COR-L47 (cell line): ENCODE results near the gene CTNNA1.
"Not testable (repeated sequence)": the region's sequence is repeated elsewhere in the genome, so short reads cannot be mapped to it uniquely, and the experiment has no call there.

ENCODE experiments used
- DNase-seq: peaks from one replicate; lab custom pipeline; 2025; lab: John Stamatoyannopoulos, UW

CTNNA1 gene

GRCh38 chr5:138724470-138725146, 28.6 kb upstream of the CTNNA1 start:
- no peak for DNase-seq

- peak; percentile 89 for DNase-seq
Observed at GRCh38 chr5:138725153-138725817, 27.9 kb upstream of the CTNNA1 start.

DNA sequence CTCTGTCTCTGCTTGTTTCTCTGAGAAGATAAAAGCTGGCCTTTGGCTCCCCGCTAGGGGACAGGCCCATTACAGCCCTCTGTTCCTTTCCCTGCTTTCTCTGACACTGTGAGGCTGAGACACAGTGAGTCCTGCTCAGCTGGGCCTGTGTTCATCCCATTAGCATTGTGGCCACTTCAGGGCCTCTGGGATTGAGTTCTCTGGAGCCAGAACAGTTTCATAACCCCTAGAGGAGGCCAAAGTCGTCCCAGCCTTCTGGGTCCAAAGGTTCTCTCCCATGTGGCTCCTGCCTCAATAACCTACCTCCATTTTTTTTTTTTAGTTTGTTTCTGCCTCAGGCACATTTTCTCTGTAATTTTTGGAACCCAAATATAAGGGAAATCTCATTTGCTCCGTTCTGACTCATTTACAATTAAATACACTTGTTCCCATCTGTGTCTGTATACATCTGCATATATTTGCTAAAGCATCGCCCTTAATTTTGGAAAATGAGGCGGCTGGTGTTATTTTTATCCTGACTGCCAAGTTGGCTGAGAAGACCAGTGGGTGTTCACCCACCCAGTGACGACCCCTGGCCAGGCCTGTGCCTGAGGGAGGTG, 27.3 kb upstream of the CTNNA1 start:
- no peak for DNase-seq

DNA sequence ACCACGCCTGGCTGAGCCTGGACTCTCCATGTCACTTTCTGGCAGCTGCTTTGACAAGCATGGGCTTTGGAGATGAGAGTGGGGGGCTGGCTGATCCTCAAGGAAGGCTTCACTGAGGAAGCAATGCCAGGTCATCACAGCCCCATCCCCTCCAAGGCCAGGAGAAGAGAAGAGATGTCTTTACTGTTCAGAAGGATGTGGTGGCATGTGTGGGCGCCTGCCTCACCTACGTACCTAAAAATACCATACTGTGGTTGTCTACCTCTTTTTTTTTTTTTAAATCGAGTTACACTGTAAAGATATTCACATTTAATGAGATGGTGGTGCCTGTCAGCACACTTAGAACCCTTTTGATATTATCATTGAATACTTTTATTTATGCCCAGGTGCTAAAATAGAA, 26.4 kb upstream of the CTNNA1 start:
- DNase-seq, result no peak

- not testable (repeated sequence) for DNase-seq
Observed at GRCh38 chr5:138730496-138730895, 22.7 kb upstream of the CTNNA1 start.

- DNase-seq, result no peak
Observed at GRCh38 chr5:138732466-138732865, 20.8 kb upstream of the CTNNA1 start.

DNA sequence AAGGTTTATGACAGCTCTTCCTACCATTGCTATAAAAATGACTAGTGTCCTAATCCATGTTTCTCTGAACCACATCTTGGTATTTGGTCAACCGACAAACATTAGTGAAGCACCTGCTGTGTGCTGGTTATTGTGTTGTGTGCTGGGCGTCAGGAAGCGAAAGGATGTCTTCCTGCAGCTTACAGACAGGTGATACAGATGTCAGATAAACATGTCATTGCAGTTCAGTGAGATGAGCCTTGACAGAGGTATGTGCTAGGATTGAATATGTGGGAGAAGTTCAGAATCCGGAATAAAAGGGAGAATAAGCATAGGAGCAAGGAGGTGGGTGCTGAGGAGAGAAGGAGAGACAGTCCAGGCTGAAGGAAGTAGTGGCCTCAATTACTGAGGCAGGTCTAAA, 20.3 kb upstream of the CTNNA1 start:
- DNase-seq, result no peak

GRCh38 chr5:138733509-138733908, 19.7 kb upstream of the CTNNA1 start:
- DNase-seq, result no peak

DNA sequence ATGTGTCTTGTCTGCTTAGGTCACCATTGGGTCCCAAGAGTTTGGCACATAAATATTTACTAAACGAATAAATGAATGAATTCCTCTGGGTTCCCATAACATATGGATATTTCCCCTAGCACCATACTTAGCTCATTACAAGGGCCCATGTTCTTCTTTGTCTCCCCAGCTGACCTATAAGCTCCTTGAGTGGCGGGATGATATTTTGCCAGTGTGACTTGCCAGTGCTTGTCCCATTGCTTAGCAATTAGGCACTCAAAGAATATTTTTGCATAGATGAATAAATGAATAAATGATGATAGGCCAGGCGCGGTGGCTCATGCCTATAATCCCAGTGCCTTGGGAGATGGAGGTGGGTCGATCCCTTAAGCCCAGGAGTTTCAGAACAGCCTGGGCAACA, 16.9 kb upstream of the CTNNA1 start:
- no peak for DNase-seq

- no peak for DNase-seq
Observed at GRCh38 chr5:138737494-138738265, 15.5 kb upstream of the CTNNA1 start.

GRCh38 chr5:138738399-138738798, 14.8 kb upstream of the CTNNA1 start:
- no peak for DNase-seq

- DNase-seq, result no peak
Observed at GRCh38 chr5:138739938-138740337, 13.3 kb upstream of the CTNNA1 start.

DNA sequence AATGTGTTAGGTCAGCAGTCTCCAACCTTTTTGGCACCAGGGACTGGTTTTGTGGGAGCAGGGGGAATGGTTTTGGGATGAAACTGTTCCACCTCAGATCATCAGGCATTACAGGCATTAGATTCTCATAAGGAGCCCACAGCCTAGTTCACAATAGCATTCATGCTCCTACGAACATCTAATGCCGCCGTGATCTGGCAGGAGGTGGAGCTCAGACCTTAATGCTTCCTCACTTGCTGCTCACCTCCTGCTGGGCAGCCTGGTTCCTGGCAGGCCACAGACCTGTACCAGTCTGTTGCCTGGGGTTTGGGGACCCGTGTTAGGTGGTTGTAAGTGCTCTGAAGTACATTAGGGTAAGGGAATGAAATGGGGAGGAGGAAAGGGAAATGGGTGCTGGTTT, 9.7 kb upstream of the CTNNA1 start:
- DNase-seq, result no peak

GRCh38 chr5:138745268-138745667, 8.0 kb upstream of the CTNNA1 start:
- no peak for DNase-seq

GRCh38 chr5:138748630-138749081, 4.6 kb upstream of the CTNNA1 start:
- DNase-seq, result no peak

DNA sequence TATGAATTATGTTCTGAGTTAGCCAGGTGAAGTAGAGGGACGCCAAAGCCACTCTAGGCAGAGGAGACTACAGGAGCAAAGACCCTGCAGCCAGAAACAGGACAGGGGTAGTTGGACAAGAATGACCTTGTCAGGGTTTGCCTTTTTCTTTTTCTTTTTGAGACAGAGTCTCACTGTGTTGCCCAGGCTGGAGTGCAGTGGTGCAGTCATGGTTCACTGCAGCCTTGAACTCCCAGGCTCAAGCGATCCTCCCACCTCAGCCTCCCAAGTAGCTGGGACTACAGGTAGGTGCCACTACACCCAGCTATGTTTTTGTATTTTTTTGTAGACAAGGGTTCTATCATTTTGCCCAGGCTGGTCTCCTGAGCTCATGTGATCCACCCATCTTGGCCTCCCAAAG, 1.9 kb upstream of the CTNNA1 start:
- DNase-seq, result not testable (repeated sequence)

GRCh38 chr5:138752341-138752950, 779 bp upstream of the CTNNA1 start:
- no peak for DNase-seq

DNA sequence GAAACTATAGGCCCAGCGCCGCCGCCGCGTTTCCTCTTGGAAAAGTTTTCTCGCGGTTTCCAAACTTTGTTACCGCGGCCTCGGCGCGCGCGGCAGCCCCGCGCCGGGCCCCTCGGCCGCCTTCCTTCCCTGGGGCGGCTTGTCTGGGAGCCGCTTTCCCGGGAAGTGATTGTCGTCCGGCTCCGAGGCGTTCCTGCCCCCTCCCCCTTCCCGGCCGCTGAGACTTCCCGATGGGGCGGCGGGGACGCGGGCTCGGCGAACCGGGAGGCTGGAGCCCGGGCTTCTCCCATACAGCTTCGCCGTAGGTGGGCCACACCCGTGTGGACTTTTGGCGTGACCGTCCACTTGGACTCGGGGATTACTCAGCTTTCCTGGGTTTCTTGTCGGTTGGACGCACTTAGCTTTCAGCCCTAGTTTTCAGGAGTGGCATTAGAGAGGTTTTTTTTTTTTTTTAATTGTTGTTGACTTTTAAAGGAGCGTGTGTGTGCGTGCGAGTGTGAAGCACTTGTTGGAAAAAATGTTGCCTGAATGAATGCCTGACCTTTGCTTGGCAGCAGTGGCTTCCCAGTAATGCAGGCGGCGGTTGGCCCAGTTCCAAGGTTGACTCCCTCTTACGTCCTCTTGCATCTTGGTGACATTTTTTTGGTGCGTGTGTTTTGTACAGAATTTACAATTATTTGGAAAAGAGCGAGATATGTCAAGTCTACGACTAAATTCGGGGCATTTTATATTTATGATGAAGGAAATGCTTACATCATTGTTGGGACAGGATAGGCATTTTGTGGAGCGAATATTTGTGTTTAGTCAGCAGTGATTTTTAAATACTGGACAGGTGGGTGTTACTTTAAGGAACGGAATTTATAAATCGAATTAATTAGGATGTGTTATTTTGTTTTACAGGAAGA, 821 bp downstream of the CTNNA1 start:
- peak; percentile 69 for DNase-seq

- DNase-seq, result no peak
Observed at GRCh38 chr5:138754699-138755057, 1.5 kb downstream of the CTNNA1 start.

DNA sequence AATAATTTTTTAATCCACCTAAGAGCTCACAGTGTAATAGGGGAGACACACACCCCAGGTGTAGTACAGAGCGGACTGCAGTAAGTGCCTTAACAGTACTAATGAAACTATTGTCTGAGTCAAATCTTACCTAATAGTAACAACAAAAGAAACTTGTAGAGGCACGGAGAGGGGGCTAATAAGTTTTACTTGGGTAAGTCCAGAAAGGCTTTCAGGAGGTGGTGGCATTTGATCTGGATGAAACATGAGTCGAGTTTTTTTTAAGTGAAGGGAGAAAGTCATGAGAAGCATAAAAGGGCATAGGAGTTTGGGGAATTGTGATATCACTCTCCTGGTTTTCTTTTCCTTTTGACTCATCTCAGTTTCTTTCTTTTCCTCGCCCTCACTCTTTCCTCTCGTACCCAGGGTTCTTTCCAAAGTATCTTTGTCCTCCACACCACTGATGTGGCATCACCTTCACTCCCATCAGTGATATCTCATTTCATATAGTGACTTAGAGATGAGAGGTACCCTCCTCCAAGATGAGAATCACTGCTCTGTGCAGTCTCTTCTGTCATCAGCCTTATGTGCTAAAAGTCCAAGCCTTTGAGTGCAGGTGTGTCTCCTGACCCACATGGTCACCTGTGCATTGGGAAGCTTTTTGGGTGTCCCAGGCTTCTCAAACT, 2.0 kb downstream of the CTNNA1 start:
- DNase-seq, result no peak
